Measurements from ENCODE around the gene ILKAP.

DNA sequence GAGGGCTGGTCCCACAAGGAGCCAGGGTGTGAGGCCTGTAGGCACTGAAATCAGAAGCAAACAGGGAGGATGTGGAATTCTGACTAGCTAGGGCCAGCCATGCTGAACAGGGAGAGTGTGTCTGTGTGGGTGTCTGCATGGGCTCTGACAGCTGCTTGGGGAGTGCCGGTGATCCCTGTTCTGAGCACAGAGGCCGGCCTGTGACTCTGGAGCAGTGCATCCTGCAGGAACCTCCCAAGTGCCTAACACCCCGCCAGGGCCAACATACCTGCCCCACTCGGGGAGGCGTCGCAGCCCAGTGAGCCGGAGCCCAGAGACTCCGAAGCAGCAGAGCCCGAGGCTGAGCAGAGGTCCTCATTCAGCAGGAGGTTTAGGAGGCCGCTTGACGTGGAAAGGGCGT is 47.8 kb upstream of the ILKAP start:
- TF ChIP-seq CTCF (IDR thresholded peaks at IDR 0.05) (no peak), EZH2 (IDR thresholded peaks at IDR 0.05; ENCODE audit: borderline replicate concordance, insufficient read depth, low read depth, low read length, poor library complexity, severe bottlenecking) (no peak)
